Suprapubic skin (tissue), 4 donors: ENCODE results near the gene PSTPIP1. TPM values are rescaled to one million over a fixed set of nuclear protein-coding genes. Genes with fewer than 3 reads are reported as not detected.

Experiments used
- DNase-seq, 2 donors: peaks; one replicate each; pipeline ENCODE4 v3.0.0-alpha.2; 2019; ENCODE audit warnings: low spot score in 2 of 2
- H3K27ac ChIP-seq: fragments of 200-600 bp; sonication (generic); one replicate; pipeline ENCODE4 v1.5.1; 2019
- H3K27me3 ChIP-seq: fragments of 200-600 bp; sonication (generic); one replicate; pipeline ENCODE4 v1.5.1; 2019
- H3K36me3 ChIP-seq: fragments of 200-600 bp; sonication (generic); one replicate; pipeline ENCODE4 v1.5.1; 2019
- H3K4me1 ChIP-seq: fragments of 200-600 bp; sonication (generic); one replicate; pipeline ENCODE4 v1.5.1; 2019
- H3K4me3 ChIP-seq: fragments of 200-600 bp; sonication (generic); one replicate; pipeline ENCODE4 v1.5.1; 2019; ENCODE audit warnings: mild to moderate bottlenecking
- H3K9me3 ChIP-seq: fragments of 200-600 bp; sonication (generic); one replicate; pipeline ENCODE4 v1.5.1; 2019
- EP300 ChIP-seq: sonication (generic); formaldehyde crosslinking; IDR thresholded peaks from one replicate; pipeline ENCODE4 v1.6.1; 2017; ENCODE audit warnings: antibody characterized with exemption
- POLR2A ChIP-seq, 2 donors: fragments of 450-650 bp; IDR thresholded peaks; one replicate each; pipeline ENCODE4 v1.6.1; 2017; ENCODE audit warnings: antibody characterized with exemption in 2 of 2, mild to moderate bottlenecking in 2 of 2, moderate library complexity in 2 of 2
- POLR2AphosphoS5 ChIP-seq, 3 donors: sonication (generic); formaldehyde crosslinking; IDR thresholded peaks; one replicate each; pipeline ENCODE4 v1.6.1; 2017; ENCODE audit warnings: antibody characterized with exemption in 3 of 3
- WGBS: methylation state at CpG from one replicate; pipeline ENCODE4 v1.1.5; 2018; 5-methylcytosine and 5-hydroxymethylcytosine counted together
- total RNA-seq, 4 donors: library from RNA; depleted of rRNA; stranded (reverse); fragments of >200 nt; gene quantifications; one replicate each; pipeline ENCODE4 v1.1.0, GENCODE V29; 2016
- TF ChIP-seq, protein P1 (sequence below), 2 donors: fragments of 200-600 bp in 1 of 2; fragments of 450-650 bp in 1 of 2; sonication (generic) in 1 of 2; IDR thresholded peaks; one replicate each; pipeline ENCODE4 v1.5.1; 2016 to 2019; ENCODE audit warnings: antibody characterized with exemption in 2 of 2, mild to moderate bottlenecking in 1 of 2, moderate library complexity in 1 of 2

The PSTPIP1 gene
- total RNA-seq, 4 donors from 2014 or later = 1.9 to 5.9 (median 2.6) TPM

DNA sequence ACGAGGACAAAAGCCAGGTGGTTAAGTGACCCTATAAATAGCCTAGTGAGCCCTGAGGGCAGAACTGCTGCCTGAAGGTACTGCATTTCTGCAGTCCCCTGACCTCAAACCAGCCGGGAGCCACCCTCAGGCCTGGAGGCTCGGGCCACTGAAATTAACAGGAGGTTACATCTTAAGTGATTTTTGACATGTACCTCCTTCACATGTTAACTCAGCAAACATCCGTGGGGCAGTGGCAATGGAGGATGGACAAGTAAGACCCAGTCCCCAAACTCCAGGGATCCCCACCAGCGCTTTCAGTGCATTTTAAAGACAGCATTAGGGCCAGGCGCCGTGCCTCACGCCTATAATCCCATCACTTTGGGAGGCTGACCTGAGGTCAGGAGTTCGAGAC, 26.2 kb downstream of the PSTPIP1 start:
- no peak for DNase-seq
- Histone ChIP-seq H3K4me3 (no peak overlapping the region), H3K4me1 (no peaks in the 10 kb centered on the region), H3K9me3 (no peaks in the 10 kb centered on the region), H3K27me3 (no peaks in the 10 kb centered on the region), H3K36me3 (no peaks in the 10 kb centered on the region), H3K27ac (no peak overlapping the region)
- 78% methylated on average over 9 of the region's 9 CpGs for WGBS
- TF ChIP-seq, protein P1, sequence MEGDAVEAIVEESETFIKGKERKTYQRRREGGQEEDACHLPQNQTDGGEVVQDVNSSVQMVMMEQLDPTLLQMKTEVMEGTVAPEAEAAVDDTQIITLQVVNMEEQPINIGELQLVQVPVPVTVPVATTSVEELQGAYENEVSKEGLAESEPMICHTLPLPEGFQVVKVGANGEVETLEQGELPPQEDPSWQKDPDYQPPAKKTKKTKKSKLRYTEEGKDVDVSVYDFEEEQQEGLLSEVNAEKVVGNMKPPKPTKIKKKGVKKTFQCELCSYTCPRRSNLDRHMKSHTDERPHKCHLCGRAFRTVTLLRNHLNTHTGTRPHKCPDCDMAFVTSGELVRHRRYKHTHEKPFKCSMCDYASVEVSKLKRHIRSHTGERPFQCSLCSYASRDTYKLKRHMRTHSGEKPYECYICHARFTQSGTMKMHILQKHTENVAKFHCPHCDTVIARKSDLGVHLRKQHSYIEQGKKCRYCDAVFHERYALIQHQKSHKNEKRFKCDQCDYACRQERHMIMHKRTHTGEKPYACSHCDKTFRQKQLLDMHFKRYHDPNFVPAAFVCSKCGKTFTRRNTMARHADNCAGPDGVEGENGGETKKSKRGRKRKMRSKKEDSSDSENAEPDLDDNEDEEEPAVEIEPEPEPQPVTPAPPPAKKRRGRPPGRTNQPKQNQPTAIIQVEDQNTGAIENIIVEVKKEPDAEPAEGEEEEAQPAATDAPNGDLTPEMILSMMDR (IDR thresholded peaks at IDR 0.05) = no peak
- no peak for TF ChIP-seq POLR2AphosphoS5 (IDR thresholded peaks at IDR 0.05)
- TF ChIP-seq EP300 = no peak
- no peak for TF ChIP-seq POLR2A (IDR thresholded peaks at IDR 0.05)

DNA sequence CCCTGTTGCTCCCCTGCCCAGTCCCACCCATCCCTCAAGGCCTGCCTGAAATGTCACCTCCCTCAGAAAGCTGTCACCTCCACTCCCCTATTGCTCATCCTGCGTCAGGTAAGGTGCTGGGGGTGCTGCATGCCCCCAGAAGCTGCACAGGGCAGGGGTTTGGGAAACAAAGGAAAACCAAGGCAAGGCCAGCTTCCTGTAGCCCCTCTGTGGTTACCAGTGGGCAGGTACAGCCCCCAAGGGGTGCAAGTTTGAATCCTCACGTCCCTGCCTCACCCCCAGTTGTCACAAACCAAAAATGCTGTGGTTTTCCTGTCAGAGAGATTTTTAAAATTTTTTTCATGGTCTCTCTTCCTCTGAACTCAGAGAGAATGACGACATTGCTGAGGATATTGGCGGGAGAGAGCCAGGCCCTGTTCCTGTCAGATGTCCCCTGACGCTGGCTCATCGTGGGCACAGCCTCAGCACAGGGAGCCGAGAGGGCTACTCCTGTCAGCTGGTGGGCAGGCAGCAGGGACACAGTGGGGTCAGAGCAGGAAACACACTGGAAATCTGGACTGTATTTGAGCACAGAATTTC, 27.0 kb downstream of the PSTPIP1 start:
- H3K27ac ChIP-seq = no peak overlapping the region

GRCh38 chr15:77022646-77023575, 28.0 kb downstream of the PSTPIP1 start:
- TF ChIP-seq, protein P1 (IDR thresholded peaks at IDR 0.05) = no peak
- TF ChIP-seq POLR2AphosphoS5 (IDR thresholded peaks at IDR 0.05) (no peak), POLR2A (IDR thresholded peaks at IDR 0.05) (no peak), EP300 (no peak)
- 93% methylated on average over 14 of the region's 14 CpGs for WGBS

More for the DNA sequence above, 27.0 kb downstream of the PSTPIP1 start:
- H3K36me3 ChIP-seq = no peaks in the 10 kb centered on the region
- WGBS = 62% methylated on average over 7 of the region's 7 CpGs
- no peaks in the 10 kb centered on the region for H3K4me1 ChIP-seq
- no peaks in the 10 kb centered on the region for H3K9me3 ChIP-seq
- no peak for DNase-seq
- TF ChIP-seq POLR2AphosphoS5 (IDR thresholded peaks at IDR 0.05) (no peak), EP300 (no peak), POLR2A (IDR thresholded peaks at IDR 0.05) (no peak)
- TF ChIP-seq, protein P1 (IDR thresholded peaks at IDR 0.05) = no peak
- H3K4me3 ChIP-seq = no peak overlapping the region
- no peaks in the 10 kb centered on the region for H3K27me3 ChIP-seq

DNA sequence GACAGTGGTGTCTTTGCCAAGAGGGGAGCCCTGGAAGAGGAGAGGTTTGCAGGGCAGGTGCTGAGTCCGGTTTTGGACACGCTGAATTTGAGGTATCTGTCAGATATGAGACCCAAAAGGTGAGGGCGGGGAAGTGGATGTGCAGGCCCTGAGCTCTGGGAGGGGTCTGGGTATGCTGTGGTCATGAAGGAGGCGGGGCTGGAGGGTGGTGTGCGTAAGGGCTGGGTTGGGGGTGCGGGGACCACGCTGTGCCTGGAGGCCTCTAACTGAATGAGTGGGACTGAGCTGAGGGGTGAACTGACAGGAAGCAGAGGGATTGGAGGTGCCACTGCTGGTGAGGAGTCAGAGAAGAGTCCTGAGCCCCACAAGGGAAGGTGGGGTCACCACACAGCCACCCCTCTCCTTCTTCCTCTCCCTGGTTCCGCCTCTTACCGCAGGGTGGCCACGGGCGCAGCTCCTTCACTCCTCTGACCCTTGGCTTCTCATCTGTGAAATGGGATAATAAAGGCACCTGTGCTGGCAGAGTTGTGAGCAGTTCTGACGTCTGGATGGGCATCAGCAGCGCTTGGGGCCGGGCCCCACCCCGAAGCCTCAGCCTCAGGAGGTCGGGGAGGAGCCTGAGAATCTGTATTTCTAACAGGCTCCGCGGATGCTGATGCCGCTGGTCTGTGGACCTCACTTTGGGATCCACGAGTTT, 28.8 kb downstream of the PSTPIP1 start:
- TF ChIP-seq, protein P1 (IDR thresholded peaks at IDR 0.05) = no peak
- TF ChIP-seq EP300 = no peak
- DNase-seq = peak; percentile 60 to 72
- Histone ChIP-seq H3K27ac (no peak overlapping the region), H3K4me3 (no peak overlapping the region), H3K27me3 (no peaks in the 10 kb centered on the region), H3K4me1 (no peaks in the 10 kb centered on the region), H3K9me3 (no peaks in the 10 kb centered on the region), H3K36me3 (no peaks in the 10 kb centered on the region)
- WGBS = 65% methylated on average over 20 of the region's 20 CpGs

More at GRCh38 chr15:77022646-77023575, 28.0 kb downstream of the PSTPIP1 start:
- no peaks in the 10 kb centered on the region for H3K9me3 ChIP-seq
- no peaks in the 10 kb centered on the region for H3K4me1 ChIP-seq
- H3K27ac ChIP-seq = no peak overlapping the region
- H3K4me3 ChIP-seq = no peak overlapping the region
- H3K36me3 ChIP-seq = no peaks in the 10 kb centered on the region
- peak in 1 of 2 donors; percentile 66 for DNase-seq
- H3K27me3 ChIP-seq = no peaks in the 10 kb centered on the region
